Heart right ventricle (tissue), 16 donors: ENCODE data around the gene ETS1. TPM values are rescaled to one million over a fixed set of nuclear protein-coding genes. Genes with fewer than 3 reads are reported as not detected.

Experiments used
- ATAC-seq, 8 donors: fragments of 200-7000 bp; cut with Tn5 transposase; one replicate each; pipeline ENCODE4 v1.9.1; 2020; ENCODE audit warnings: mild to moderate bottlenecking in 8 of 8, moderate library complexity in 8 of 8, moderate number of reproducible peaks in 1 of 8
- DNase-seq, 2 donors: peaks; one replicate each; pipeline ENCODE4 v3.0.0-alpha.2; 2020
- H3K27ac ChIP-seq, 10 donors: fragments of 200-600 bp; sonication (generic) in 2 of 10; one replicate each; pipeline versions ENCODE4 v1.5.0 to v1.8.0; 2020 to 2022; ENCODE audit warnings: mild to moderate bottlenecking in 3 of 10
- H3K27me3 ChIP-seq, 7 donors: fragments of 200-600 bp; one replicate each; pipeline ENCODE4 v1.8.0; 2021 to 2022; ENCODE audit warnings: mild to moderate bottlenecking in 2 of 7
- H3K36me3 ChIP-seq, 9 donors: fragments of 200-600 bp; sonication (generic) in 1 of 9; one replicate each; pipeline versions ENCODE4 v1.5.0 to v1.8.0; 2020 to 2022; ENCODE audit warnings: mild to moderate bottlenecking in 2 of 9
- H3K4me1 ChIP-seq, 9 donors: fragments of 200-600 bp; sonication (generic) in 1 of 9; one replicate each; pipeline versions ENCODE4 v1.5.0 to v1.8.0; 2020 to 2022; ENCODE audit warnings: mild to moderate bottlenecking in 4 of 9
- H3K4me3 ChIP-seq, 10 donors: fragments of 200-600 bp; sonication (generic) in 2 of 10; one replicate each; pipeline versions ENCODE4 v1.5.0 to v1.8.0; 2020 to 2022; ENCODE audit warnings: mild to moderate bottlenecking in 7 of 10, moderate library complexity in 2 of 10
- H3K9me3 ChIP-seq, 11 donors: fragments of 200-600 bp in 10 of 11; sonication (generic) in 2 of 11; one replicate each; pipeline versions ENCODE4 v1.5.0 to v1.8.0; 2013 to 2022; ENCODE audit warnings: mild to moderate bottlenecking in 2 of 11, control low read depth in 1 of 11, moderate library complexity in 1 of 11
- WGBS, 2 donors: extraction: QIAGEN DNeasy Blood & Tissue Kit; methylation state at CpG; one replicate each; pipeline ENCODE4 v1.1.7; 2013; ENCODE audit warnings: inconsistent platforms in 1 of 2; 5-methylcytosine and 5-hydroxymethylcytosine counted together
- intact Hi-C, 10 donors: fragments of 100-400 bp; cut with DNase I; formaldehyde crosslinking; loops; one replicate each; pipeline versions ENCODE4 v1.11.1 to v1.14.2; 2022
- polyA plus RNA-seq, 2 donors: library from polyadenylated mRNA; stranded (reverse); fragments of 200-250 nt; gene quantifications; one replicate each; pipeline ENCODE4 v1.2.3, GENCODE V29; 2013
- total RNA-seq, 10 donors: library from RNA; stranded (reverse); fragmentation: NEBNext Ultra II Directional in 3 of 10; extraction: Animal tissue kit (Norgen Biotek cat#: 25700) in 3 of 10; gene quantifications; one replicate each; pipeline versions ENCODE4 v1.2.1 to v1.2.4, GENCODE V29; 2021 to 2023
- TF ChIP-seq, protein P1 (sequence below), 9 donors: fragments of 200-600 bp; sonication (generic) in 2 of 9; IDR thresholded peaks; one replicate each; pipeline versions ENCODE4 v1.5.0 to v1.8.0; 2021 to 2022; ENCODE audit warnings: antibody characterized with exemption in 9 of 9, mild to moderate bottlenecking in 5 of 9, moderate library complexity in 1 of 9
- donor health status: Arrhythmogenic right ventricular cardiomyopathy.
- donor health status: ischemic (EF 13 %, LVEDD 7.1; RV severe dilation, severe dysfunction).
- donor health status: healthy with polysubstance abuse.
- donor health status: DM: no; HTN: yes; CAD: no.
- donor health status: DM: no; HTN: no; CAD: no.
- donor health status: ischemic (EF 25% LVEDD 6.9; RV normal size, moderate dysfunction).
- donor health status: ischemic (EF 25% LVEDD 5.7; RV mildly dilated, moderate dysfunction).
- donor health status: healthy.
- donor health status: DM: yes; HTN: yes; CAD: no.
- donor health status: Ischemic cardiomyopathy.
- donor health status: ischemic (EF 35%, LVEDD 5.7; RV mildly dilated, moderate dysfunction).
- donor health status: nonischemic (EF 11% LVEDD 7.7; RV severe dilation, severe dysfunction).
- donor health status: DM: yes; HTN: yes; CAD: no.
- donor health status: PGD.
- donor health status: ischemic (EF 29% LVEDD 5.4; RV normal size, mild dysfunction).
- donor health status: nonischemic (EF 23%, LVEDD 6.1; RV moderate dilation, normal function).

ETS1 gene
- total and polyA plus RNA-seq, 12 donors, result 21.3 to 93.4 (median 50.7) TPM

DNA sequence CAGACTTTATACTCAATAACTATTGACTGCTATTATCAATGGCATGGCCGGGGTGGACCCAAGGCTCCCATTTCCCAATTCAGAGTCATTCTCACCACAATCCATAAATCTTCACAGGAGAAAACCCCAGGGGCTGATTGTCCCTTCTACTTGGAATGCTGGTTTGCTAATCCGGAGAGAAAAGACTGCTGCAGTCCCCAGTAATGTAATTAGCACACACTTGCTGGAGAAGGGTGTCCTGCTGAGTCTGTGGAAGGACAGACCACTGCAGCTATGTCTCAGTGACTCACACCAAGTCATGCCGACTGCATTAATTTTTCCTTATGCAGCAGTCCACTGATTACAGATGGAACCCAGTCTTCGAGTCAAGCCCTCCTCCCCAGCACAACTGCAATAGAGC lies 5.9 kb upstream of the ETS1 start:
- Histone ChIP-seq H3K27me3 (no peaks in the 10 kb centered on the region), H3K27ac (no peak overlapping the region), H3K4me3 (no peak overlapping the region), H3K4me1 (peaks cover 0 to 13% (median 0%) of the 10 kb centered on the region in 9 donors), H3K9me3 (no peaks in the 10 kb centered on the region), H3K36me3 (no peaks in the 10 kb centered on the region)
- DNase-seq (no peak), ATAC-seq (peak in 2 of 8 donors; percentile 30 to 53)
- 80 to 81% methylated on average over 4 of the region's 4 CpGs for WGBS, 2 donors
- TF ChIP-seq, protein P1, sequence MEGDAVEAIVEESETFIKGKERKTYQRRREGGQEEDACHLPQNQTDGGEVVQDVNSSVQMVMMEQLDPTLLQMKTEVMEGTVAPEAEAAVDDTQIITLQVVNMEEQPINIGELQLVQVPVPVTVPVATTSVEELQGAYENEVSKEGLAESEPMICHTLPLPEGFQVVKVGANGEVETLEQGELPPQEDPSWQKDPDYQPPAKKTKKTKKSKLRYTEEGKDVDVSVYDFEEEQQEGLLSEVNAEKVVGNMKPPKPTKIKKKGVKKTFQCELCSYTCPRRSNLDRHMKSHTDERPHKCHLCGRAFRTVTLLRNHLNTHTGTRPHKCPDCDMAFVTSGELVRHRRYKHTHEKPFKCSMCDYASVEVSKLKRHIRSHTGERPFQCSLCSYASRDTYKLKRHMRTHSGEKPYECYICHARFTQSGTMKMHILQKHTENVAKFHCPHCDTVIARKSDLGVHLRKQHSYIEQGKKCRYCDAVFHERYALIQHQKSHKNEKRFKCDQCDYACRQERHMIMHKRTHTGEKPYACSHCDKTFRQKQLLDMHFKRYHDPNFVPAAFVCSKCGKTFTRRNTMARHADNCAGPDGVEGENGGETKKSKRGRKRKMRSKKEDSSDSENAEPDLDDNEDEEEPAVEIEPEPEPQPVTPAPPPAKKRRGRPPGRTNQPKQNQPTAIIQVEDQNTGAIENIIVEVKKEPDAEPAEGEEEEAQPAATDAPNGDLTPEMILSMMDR (IDR thresholded peaks at IDR 0.05), result no peak
- intact Hi-C loops, result no loop called here

DNA sequence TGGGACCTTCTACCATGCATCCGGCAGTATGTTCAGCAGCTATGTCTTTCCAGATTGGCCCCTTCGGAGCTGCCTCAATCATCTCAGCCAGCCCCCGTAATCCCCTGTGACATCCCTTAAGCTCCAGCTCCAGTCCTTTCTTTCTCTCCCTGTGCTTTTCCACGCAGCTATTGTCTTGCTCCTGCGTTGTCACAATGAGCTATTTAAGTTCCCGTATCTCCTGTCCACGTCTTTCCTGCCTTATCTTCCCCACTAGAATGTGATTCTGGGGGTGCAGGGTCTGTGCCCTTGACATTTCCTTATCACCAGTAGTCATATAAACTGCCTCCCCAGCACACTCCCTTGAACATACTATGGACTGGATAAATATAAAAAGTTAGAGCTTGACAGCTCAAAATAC lies 5.1 kb upstream of the ETS1 start:
- Histone ChIP-seq H3K36me3 (no peaks in the 10 kb centered on the region), H3K4me1 (peaks cover 0 to 18% (median 0%) of the 10 kb centered on the region in 9 donors), H3K27me3 (no peaks in the 10 kb centered on the region), H3K4me3 (no peak overlapping the region), H3K9me3 (no peaks in the 10 kb centered on the region), H3K27ac (no peak overlapping the region)
- TF ChIP-seq, protein P1 (IDR thresholded peaks at IDR 0.05), result no peak
- 34 to 39% methylated on average over 7 of the region's 7 CpGs for WGBS, 2 donors
- DNase-seq (no peak), ATAC-seq (peak in 7 of 8 donors; percentile 34 to 84 (median 74))
- intact Hi-C loops, result no loop called here

DNA sequence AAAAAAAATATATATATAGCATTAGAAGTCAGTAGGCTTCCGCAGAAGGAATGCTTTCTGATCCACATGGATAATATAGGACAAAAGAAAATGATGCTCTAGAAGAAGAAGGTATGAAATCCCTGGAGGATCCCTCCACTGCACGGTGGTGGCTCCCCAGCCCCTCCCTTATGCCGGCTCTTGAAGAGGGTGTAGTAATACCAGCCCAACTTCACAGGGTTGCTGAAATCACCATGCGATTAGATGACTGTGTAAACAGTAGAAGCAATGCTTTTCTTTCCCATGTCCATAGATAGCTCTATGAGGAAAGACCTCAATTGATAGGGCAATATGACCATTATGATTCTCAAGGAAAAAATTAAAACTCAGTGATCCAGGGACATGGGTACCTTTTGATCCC lies 3.2 kb upstream of the ETS1 start:
- intact Hi-C loops, result no loop called here
- Histone ChIP-seq H3K36me3 (no peaks in the 10 kb centered on the region), H3K9me3 (no peaks in the 10 kb centered on the region), H3K27ac (no peak overlapping the region), H3K4me1 (peaks cover 0 to 22% (median 0%) of the 10 kb centered on the region in 9 donors), H3K4me3 (no peak overlapping the region), H3K27me3 (no peaks in the 10 kb centered on the region)
- TF ChIP-seq, protein P1 (IDR thresholded peaks at IDR 0.05), result no peak
- ATAC-seq, result no peak
- no peak for DNase-seq
- WGBS, 2 donors, result 85 to 89% methylated on average over 4 of the region's 4 CpGs

DNA sequence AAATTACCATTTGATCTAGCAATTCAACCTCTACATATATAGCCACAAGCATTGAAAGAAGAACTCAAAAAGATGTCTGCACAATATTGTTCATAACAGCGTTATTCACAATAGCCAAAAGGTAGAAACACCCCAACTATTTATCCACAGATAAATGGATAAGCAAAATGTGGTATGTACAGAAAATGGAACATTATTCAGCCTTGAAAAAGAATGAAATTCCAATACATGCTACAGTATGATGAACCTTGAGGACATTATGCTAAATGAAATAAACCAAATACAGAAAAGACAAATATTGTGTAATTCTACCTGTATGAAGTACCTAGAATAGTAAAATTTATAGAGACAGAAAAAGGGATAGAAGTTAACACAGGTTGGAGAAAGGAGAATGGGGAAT lies 2.6 kb upstream of the ETS1 start:
- 96 to 97% methylated on average over 1 of the region's 1 CpG for WGBS, 2 donors
- intact Hi-C loops, result loop anchor here in 1 of 10 donors (10.0 kb wide), 1 partner anchor 65 kb away; no protein-coding TSS in a partner anchor
- Histone ChIP-seq H3K27ac (no peak overlapping the region), H3K4me3 (no peak overlapping the region), H3K36me3 (no peaks in the 10 kb centered on the region), H3K27me3 (no peaks in the 10 kb centered on the region), H3K9me3 (no peaks in the 10 kb centered on the region), H3K4me1 (peaks cover 0 to 22% (median 0%) of the 10 kb centered on the region in 9 donors)
- TF ChIP-seq, protein P1 (IDR thresholded peaks at IDR 0.05), result no peak
- DNase-seq (no peak), ATAC-seq (no peak)
